ENCODE data around the gene FAM184A. TPM values are rescaled to one million over a fixed set of nuclear protein-coding genes. Genes with fewer than 3 reads are reported as not detected.

Gene FAM184A
- total RNA-seq, 3 donors from 2014 or later: 7.0 to 12.8 (median 7.5) TPM

GRCh38 chr6:119065955-119066354, 12.5 kb downstream of the FAM184A start:
- DNase-seq (ENCODE audit: low spot score in 2 of 2): no peak
- intact Hi-C loops (cut with DNase I; ENCODE audit: low total_unique reads): no loop called here
- H3K36me3 ChIP-seq: no peaks in the 10 kb centered on the region
- no peaks in the 10 kb centered on the region for H3K27me3 ChIP-seq
- H3K9me3 ChIP-seq: no peaks in the 10 kb centered on the region
- no peak overlapping the region for H3K4me3 ChIP-seq
- H3K4me1 ChIP-seq: no peaks in the 10 kb centered on the region
- no peak for TF ChIP-seq POLR2A (IDR thresholded peaks at IDR 0.05)
- no peak for TF ChIP-seq POLR2AphosphoS5 (IDR thresholded peaks at IDR 0.05)
- TF ChIP-seq CTCF (IDR thresholded peaks at IDR 0.05): no peak
- no peak overlapping the region for H3K27ac ChIP-seq

- DNase-seq (ENCODE audit: low spot score in 2 of 2): no peak
- TF ChIP-seq CTCF (IDR thresholded peaks at IDR 0.05) (no peak), POLR2AphosphoS5 (IDR thresholded peaks at IDR 0.05) (no peak), POLR2A (IDR thresholded peaks at IDR 0.05) (no peak)
- H3K27me3 ChIP-seq: no peaks in the 10 kb centered on the region
- H3K4me1 ChIP-seq: no peaks in the 10 kb centered on the region
- H3K36me3 ChIP-seq: no peaks in the 10 kb centered on the region
- intact Hi-C loops (cut with DNase I; ENCODE audit: low total_unique reads): no loop called here
- H3K4me3 ChIP-seq: no peak overlapping the region
- H3K27ac ChIP-seq: no peak overlapping the region
- H3K9me3 ChIP-seq: no peaks in the 10 kb centered on the region
These were observed 13.1 kb downstream of the FAM184A start for GRCh38 chr6:119065382-119065781.

DNA sequence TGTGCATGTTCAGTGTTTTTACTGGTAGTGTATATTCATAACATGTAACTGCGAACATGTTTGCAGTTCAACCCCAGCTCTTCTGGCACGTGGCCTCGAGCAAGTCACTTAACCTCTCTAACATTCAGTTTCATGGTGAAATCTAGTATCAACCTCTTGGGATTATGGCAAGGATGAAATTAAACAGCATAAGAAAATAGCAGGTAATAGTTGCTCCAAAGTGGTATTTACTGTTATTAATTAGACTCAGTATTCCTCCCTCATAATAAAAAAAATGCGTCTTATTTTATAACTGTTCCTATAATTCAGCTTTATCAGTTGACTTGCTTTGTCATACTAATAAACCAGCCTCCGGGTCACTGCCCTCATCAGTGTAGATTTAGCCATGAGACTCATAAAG, 15.0 kb downstream of the FAM184A start:
- Histone ChIP-seq H3K27ac (no peak overlapping the region), H3K27me3 (no peaks in the 10 kb centered on the region), H3K9me3 (no peaks in the 10 kb centered on the region), H3K4me3 (no peak overlapping the region), H3K4me1 (no peaks in the 10 kb centered on the region), H3K36me3 (no peaks in the 10 kb centered on the region)
- intact Hi-C loops (cut with DNase I; ENCODE audit: low total_unique reads): no loop called here
- no peak for TF ChIP-seq CTCF (IDR thresholded peaks at IDR 0.05)
- TF ChIP-seq POLR2AphosphoS5 (IDR thresholded peaks at IDR 0.05): no peak
- no peak for TF ChIP-seq POLR2A (IDR thresholded peaks at IDR 0.05)
- no peak for DNase-seq (ENCODE audit: low spot score in 2 of 2)

- intact Hi-C loops (cut with DNase I; ENCODE audit: low total_unique reads): no loop called here
- Histone ChIP-seq H3K27me3 (no peaks in the 10 kb centered on the region), H3K27ac (no peak overlapping the region), H3K4me1 (no peaks in the 10 kb centered on the region), H3K9me3 (no peaks in the 10 kb centered on the region), H3K4me3 (no peak overlapping the region), H3K36me3 (no peaks in the 10 kb centered on the region)
- no peak for DNase-seq (ENCODE audit: low spot score in 2 of 2)
- no peak for TF ChIP-seq CTCF (IDR thresholded peaks at IDR 0.05)
- no peak for TF ChIP-seq POLR2A (IDR thresholded peaks at IDR 0.05)
- no peak for TF ChIP-seq POLR2AphosphoS5 (IDR thresholded peaks at IDR 0.05)
These were observed 17.2 kb downstream of the FAM184A start for GRCh38 chr6:119061215-119061614.

- H3K27me3 ChIP-seq: no peaks in the 10 kb centered on the region
- no peak for TF ChIP-seq POLR2AphosphoS5 (IDR thresholded peaks at IDR 0.05)
- no peak for TF ChIP-seq POLR2A (IDR thresholded peaks at IDR 0.05)
- no peak for TF ChIP-seq CTCF (IDR thresholded peaks at IDR 0.05)
These were observed 18.1 kb downstream of the FAM184A start for GRCh38 chr6:119060255-119060907.

More at GRCh38 chr6:119060255-119060907, 18.1 kb downstream of the FAM184A start:
- H3K9me3 ChIP-seq: no peaks in the 10 kb centered on the region
- H3K36me3 ChIP-seq: no peaks in the 10 kb centered on the region
- H3K4me1 ChIP-seq: no peaks in the 10 kb centered on the region
- intact Hi-C loops (cut with DNase I; ENCODE audit: low total_unique reads): no loop called here
- no peak overlapping the region for H3K4me3 ChIP-seq
- no peak overlapping the region for H3K27ac ChIP-seq
- DNase-seq (ENCODE audit: low spot score in 2 of 2): no peak

All from breast epithelium (tissue), 4 donors.